ENCODE results near the gene WAC. TPM values are rescaled to one million over a fixed set of nuclear protein-coding genes. Genes with fewer than 3 reads are reported as not detected.
"Not testable (repeated sequence)": the region's sequence is repeated elsewhere in the genome, so short reads cannot be mapped to it uniquely, and the experiment has no call there.

Gene WAC
- total and polyA plus RNA-seq, 4 donors = 27.0 to 227 (median 60.2) TPM

DNA sequence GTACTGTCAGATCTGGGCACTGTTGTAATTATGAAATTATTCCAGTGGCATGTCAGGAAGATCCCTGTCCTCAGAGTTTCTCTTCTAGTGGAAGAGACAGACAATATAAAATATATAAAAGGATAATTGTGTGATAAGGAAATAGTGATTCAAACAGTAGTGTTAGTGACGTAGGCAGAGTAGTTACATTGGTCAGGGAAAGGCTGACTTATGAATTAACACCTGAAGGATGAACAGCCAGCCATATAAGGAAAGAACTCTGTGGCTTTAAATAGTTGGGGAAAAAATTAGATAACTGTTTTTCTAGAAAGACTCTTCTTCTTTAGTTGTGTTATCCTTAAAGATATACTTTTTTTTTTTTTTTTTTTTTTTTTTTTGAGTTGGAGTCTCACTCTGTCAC is 37.7 kb downstream of the WAC start:
- DNase-seq = no peak
- TF ChIP-seq, protein P1, sequence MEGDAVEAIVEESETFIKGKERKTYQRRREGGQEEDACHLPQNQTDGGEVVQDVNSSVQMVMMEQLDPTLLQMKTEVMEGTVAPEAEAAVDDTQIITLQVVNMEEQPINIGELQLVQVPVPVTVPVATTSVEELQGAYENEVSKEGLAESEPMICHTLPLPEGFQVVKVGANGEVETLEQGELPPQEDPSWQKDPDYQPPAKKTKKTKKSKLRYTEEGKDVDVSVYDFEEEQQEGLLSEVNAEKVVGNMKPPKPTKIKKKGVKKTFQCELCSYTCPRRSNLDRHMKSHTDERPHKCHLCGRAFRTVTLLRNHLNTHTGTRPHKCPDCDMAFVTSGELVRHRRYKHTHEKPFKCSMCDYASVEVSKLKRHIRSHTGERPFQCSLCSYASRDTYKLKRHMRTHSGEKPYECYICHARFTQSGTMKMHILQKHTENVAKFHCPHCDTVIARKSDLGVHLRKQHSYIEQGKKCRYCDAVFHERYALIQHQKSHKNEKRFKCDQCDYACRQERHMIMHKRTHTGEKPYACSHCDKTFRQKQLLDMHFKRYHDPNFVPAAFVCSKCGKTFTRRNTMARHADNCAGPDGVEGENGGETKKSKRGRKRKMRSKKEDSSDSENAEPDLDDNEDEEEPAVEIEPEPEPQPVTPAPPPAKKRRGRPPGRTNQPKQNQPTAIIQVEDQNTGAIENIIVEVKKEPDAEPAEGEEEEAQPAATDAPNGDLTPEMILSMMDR (IDR thresholded peaks at IDR 0.05; ENCODE audit: control extremely low read depth, extremely low read depth) = no peak
- Histone ChIP-seq H3K9ac (ENCODE audit: insufficient read depth in 1 of 2, low read length in 2 of 2) (no peak overlapping the region), H3K9me3 (ENCODE audit: control insufficient read depth in 4 of 4, insufficient read depth in 3 of 4, low read length in 3 of 4) (no peaks in the 10 kb centered on the region), H3K27ac (ENCODE audit: low read depth in 1 of 2, low read length in 1 of 2) (no peak overlapping the region), H3K4me3 (no peak overlapping the region), H3K27me3 (ENCODE audit: control insufficient read depth in 3 of 3, insufficient read depth in 3 of 3, low read length in 2 of 3) (no peaks in the 10 kb centered on the region), H3K4me1 (ENCODE audit: control insufficient read depth in 5 of 5, insufficient read depth in 5 of 5, low read length in 5 of 5) (peaks cover 3 to 21% (median 5%) of the 10 kb centered on the region in 5 donors), H3K36me3 (ENCODE audit: control insufficient read depth in 4 of 4, insufficient read depth in 4 of 4, low read length in 4 of 4) (peaks cover 0 to 9% (median 8%) of the 10 kb centered on the region in 4 donors)
- 64 to 83% methylated on average over 1 of the region's 1 CpG for WGBS, 2 donors
- ATAC-seq (ENCODE audit: insufficient read depth, low FRiP score) = no peak

DNA sequence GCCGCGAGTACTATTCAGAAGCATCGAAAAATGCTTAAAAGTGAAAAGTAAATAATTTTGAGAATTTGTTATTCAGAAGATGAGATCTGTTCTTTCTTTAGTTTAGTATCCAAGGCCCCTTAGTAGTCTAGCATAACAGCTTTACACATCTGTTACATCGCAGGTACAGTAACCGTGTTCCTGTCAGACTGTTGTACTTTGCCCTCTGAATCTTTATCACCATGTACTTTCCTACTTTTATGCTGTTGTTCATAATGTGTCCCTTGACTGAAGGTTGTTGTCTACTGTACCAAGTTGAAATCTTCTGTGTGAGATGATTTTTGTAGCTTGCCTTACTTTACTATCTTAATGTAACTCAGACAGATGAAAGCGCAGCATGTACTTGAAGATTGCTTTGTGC is 38.3 kb downstream of the WAC start:
- Histone ChIP-seq H3K4me3 (no peak overlapping the region), H3K9ac (ENCODE audit: insufficient read depth in 1 of 2, low read length in 2 of 2) (no peak overlapping the region), H3K27me3 (ENCODE audit: control insufficient read depth in 3 of 3, insufficient read depth in 3 of 3, low read length in 2 of 3) (no peaks in the 10 kb centered on the region), H3K4me1 (ENCODE audit: control insufficient read depth in 5 of 5, insufficient read depth in 5 of 5, low read length in 5 of 5) (peaks cover 2 to 24% (median 5%) of the 10 kb centered on the region in 5 donors), H3K27ac (ENCODE audit: low read depth in 1 of 2, low read length in 1 of 2) (no peak overlapping the region), H3K36me3 (ENCODE audit: control insufficient read depth in 4 of 4, insufficient read depth in 4 of 4, low read length in 4 of 4) (peaks cover 0 to 9% (median 8%) of the 10 kb centered on the region in 4 donors), H3K9me3 (ENCODE audit: control insufficient read depth in 4 of 4, insufficient read depth in 3 of 4, low read length in 3 of 4) (no peaks in the 10 kb centered on the region)
- DNase-seq = no peak
- TF ChIP-seq, protein P1 (IDR thresholded peaks at IDR 0.05; ENCODE audit: control extremely low read depth, extremely low read depth) = no peak
- no peak for ATAC-seq (ENCODE audit: insufficient read depth, low FRiP score)
- WGBS, 2 donors = 89 to 97% methylated on average over 6 of the region's 6 CpGs

GRCh38 chr10:28574214-28574613 is 41.3 kb downstream of the WAC start:
- H3K27ac ChIP-seq (ENCODE audit: low read depth in 1 of 2, low read length in 1 of 2); H3K4me3 ChIP-seq; DNase-seq; H3K9me3 ChIP-seq (ENCODE audit: control insufficient read depth in 4 of 4, insufficient read depth in 3 of 4, low read length in 3 of 4); H3K27me3 ChIP-seq (ENCODE audit: control insufficient read depth in 3 of 3, insufficient read depth in 3 of 3, low read length in 2 of 3); ATAC-seq (ENCODE audit: insufficient read depth, low FRiP score); H3K9ac ChIP-seq (ENCODE audit: insufficient read depth in 1 of 2, low read length in 2 of 2); H3K36me3 ChIP-seq (ENCODE audit: control insufficient read depth in 4 of 4, insufficient read depth in 4 of 4, low read length in 4 of 4): not testable (repeated sequence)
- WGBS, 2 donors = 95 to 96% methylated on average over 10 of the region's 10 CpGs
- H3K4me1 ChIP-seq (ENCODE audit: control insufficient read depth in 5 of 5, insufficient read depth in 5 of 5, low read length in 5 of 5) = peaks cover 0 to 39% (median 4%) of the 10 kb centered on the region in 5 donors

DNA sequence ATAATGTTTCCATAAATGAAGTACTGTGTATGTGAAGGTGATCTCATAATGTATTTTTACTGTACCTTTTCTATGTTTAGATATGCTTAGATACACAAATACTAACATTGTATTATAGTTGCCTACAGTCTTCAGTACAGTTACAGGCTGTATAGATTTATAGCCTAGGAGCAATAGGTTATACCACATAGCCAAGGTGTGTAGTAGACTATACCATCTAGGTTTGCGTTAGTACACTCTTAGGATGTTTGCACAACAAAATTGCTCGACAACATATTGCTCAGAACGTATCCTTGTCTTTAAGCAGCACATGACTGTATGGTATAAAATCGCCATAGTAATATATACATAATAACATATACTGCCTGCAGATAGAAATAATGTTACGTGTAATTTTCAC is 42.9 kb downstream of the WAC start:
- peaks cover 0 to 40% (median 3%) of the 10 kb centered on the region in 5 donors for H3K4me1 ChIP-seq (ENCODE audit: control insufficient read depth in 5 of 5, insufficient read depth in 5 of 5, low read length in 5 of 5)
- 83 to 91% methylated on average over 5 of the region's 5 CpGs for WGBS, 2 donors

More for the DNA sequence above, 42.9 kb downstream of the WAC start:
- no peak overlapping the region for H3K27ac ChIP-seq (ENCODE audit: low read depth in 1 of 2, low read length in 1 of 2)
- peaks cover 0 to 9% (median 5%) of the 10 kb centered on the region in 4 donors for H3K36me3 ChIP-seq (ENCODE audit: control insufficient read depth in 4 of 4, insufficient read depth in 4 of 4, low read length in 4 of 4)
- TF ChIP-seq, protein P1 (IDR thresholded peaks at IDR 0.05; ENCODE audit: control extremely low read depth, extremely low read depth) = no peak
- H3K9me3 ChIP-seq (ENCODE audit: control insufficient read depth in 4 of 4, insufficient read depth in 3 of 4, low read length in 3 of 4) = no peaks in the 10 kb centered on the region
- no peak overlapping the region for H3K9ac ChIP-seq (ENCODE audit: insufficient read depth in 1 of 2, low read length in 2 of 2)
- DNase-seq (no peak), ATAC-seq (ENCODE audit: insufficient read depth, low FRiP score) (no peak)
- no peaks in the 10 kb centered on the region for H3K27me3 ChIP-seq (ENCODE audit: control insufficient read depth in 3 of 3, insufficient read depth in 3 of 3, low read length in 2 of 3)
- H3K4me3 ChIP-seq = no peak overlapping the region
